Karpas-422 (cell line): ENCODE results near the gene ANKUB1. TPM values are rescaled to one million over a fixed set of nuclear protein-coding genes. Genes with fewer than 3 reads are reported as not detected.
A peak's percentile ranks its signal among the peaks of the same experiment; 100 is the strongest.

Source experiments
- DNase-seq: peaks from one replicate; pipeline ENCODE4 v3.0.0-alpha.2; 2015
- H2AFZ ChIP-seq: fragments of 200-600 bp; sonication (generic); 2 replicates; pipeline ENCODE4 v1.6.1; 2014; ENCODE audit warnings: antibody characterized with exemption, low read length, mixed read lengths
- H3K27ac ChIP-seq: fragments of 200-600 bp; sonication (generic); 2 replicates; pipeline ENCODE4 v1.5.1; 2014; ENCODE audit warnings: mild to moderate bottlenecking, low read length, moderate library complexity
- H3K27me3 ChIP-seq: fragments of 200-600 bp; sonication (generic); 2 replicates; pipeline ENCODE4 v1.6.1; 2014; ENCODE audit warnings: low read length, mixed read lengths
- H3K36me3 ChIP-seq: fragments of 200-600 bp; sonication (generic); 2 replicates; pipeline ENCODE4 v1.6.1; 2014; ENCODE audit warnings: low read length, mixed read lengths; ENCODE audit not compliant: insufficient read depth
- H3K4me1 ChIP-seq: fragments of 200-600 bp; sonication (generic); 2 replicates; pipeline ENCODE4 v1.6.1; 2014; ENCODE audit warnings: mild to moderate bottlenecking, low read length, mixed read lengths
- H3K4me2 ChIP-seq: fragments of 200-600 bp; sonication (generic); 2 replicates; pipeline ENCODE4 v1.6.1; 2014; ENCODE audit warnings: low read length, low read depth, mild to moderate bottlenecking; ENCODE audit not compliant: poor library complexity, severe bottlenecking
- H3K4me3 ChIP-seq: fragments of 200-600 bp; sonication (generic); 2 replicates; pipeline ENCODE4 v1.5.1; 2014; ENCODE audit warnings: mild to moderate bottlenecking, antibody characterized with exemption, low read length, mixed read lengths
- H3K79me2 ChIP-seq: fragments of 200-600 bp; sonication (generic); 2 replicates; pipeline ENCODE4 v1.6.1; 2014; ENCODE audit warnings: mild to moderate bottlenecking, low read length, mixed read lengths
- H3K9ac ChIP-seq: fragments of 200-600 bp; sonication (generic); 2 replicates; pipeline ENCODE4 v1.6.0; 2014; ENCODE audit warnings: low read length
- H3K9me2 ChIP-seq: fragments of 200-600 bp; sonication (generic), shearing (Covaris generic); replicated peaks from 2 replicates; pipeline ENCODE4 v1.6.0; 2014; ENCODE audit warnings: mild to moderate bottlenecking, low read length, moderate library complexity; ENCODE audit not compliant: insufficient read depth
- H3K9me3 ChIP-seq: fragments of 300-700, 200-600 bp; sonication (generic); 2 replicates; pipeline ENCODE4 v1.6.1; 2014; ENCODE audit warnings: low read length, mixed read lengths
- H4K20me1 ChIP-seq: fragments of 200-600 bp; sonication (generic); 2 replicates; pipeline ENCODE4 v1.6.1; 2014; ENCODE audit warnings: mild to moderate bottlenecking, antibody characterized with exemption, low read length, low read depth; ENCODE audit not compliant: insufficient read depth
- total RNA-seq: library from RNA; depleted of rRNA; stranded (reverse); fragments of >200 nt; shearing (Covaris generic); gene quantifications from 2 replicates; pipeline ENCODE4 v1.2.3, GENCODE V29; 2014; ENCODE audit warnings: low replicate concordance

Gene ANKUB1
- total RNA-seq, 1 experiment from 2014 or later = not detected

GRCh38 chr3:149783576-149783975, 8.8 kb downstream of the ANKUB1 start:
- H3K9me3 ChIP-seq = no peaks in the 10 kb centered on the region
- H4K20me1 ChIP-seq = no peaks in the 10 kb centered on the region
- no peak overlapping the region for H3K27ac ChIP-seq
- H3K4me2 ChIP-seq = no peak overlapping the region
- no peaks in the 10 kb centered on the region for H3K36me3 ChIP-seq
- no peak overlapping the region for H2AFZ ChIP-seq
- H3K4me1 ChIP-seq = peaks cover 20% of the 10 kb centered on the region
- H3K79me2 ChIP-seq = no peaks in the 10 kb centered on the region
- H3K9me2 ChIP-seq = no peaks in the 10 kb centered on the region
- H3K9ac ChIP-seq = no peak overlapping the region
- no peak for DNase-seq
- no peak overlapping the region for H3K4me3 ChIP-seq
- no peaks in the 10 kb centered on the region for H3K27me3 ChIP-seq

GRCh38 chr3:149781741-149782140, 10.6 kb downstream of the ANKUB1 start:
- no peaks in the 10 kb centered on the region for H3K27me3 ChIP-seq
- peak overlapping the region; percentile 5; the same call in 1 of the 2 replicates for H3K9ac ChIP-seq
- no peak for DNase-seq
- H4K20me1 ChIP-seq = no peaks in the 10 kb centered on the region
- H3K4me1 ChIP-seq = peaks cover 20% of the 10 kb centered on the region
- peak overlapping the region; percentile 43; the same call in 1 of the 2 replicates for H3K27ac ChIP-seq
- H3K4me3 ChIP-seq = peak overlapping the region; percentile 27; the same call in 1 of the 2 replicates
- H3K9me2 ChIP-seq = no peaks in the 10 kb centered on the region
- no peaks in the 10 kb centered on the region for H3K9me3 ChIP-seq
- peak overlapping the region; percentile 59 for H3K4me2 ChIP-seq
- no peaks in the 10 kb centered on the region for H3K36me3 ChIP-seq
- H2AFZ ChIP-seq = peak overlapping the region; percentile 99
- no peaks in the 10 kb centered on the region for H3K79me2 ChIP-seq

- peak overlapping the region; percentile 99 for H2AFZ ChIP-seq
Measured at GRCh38 chr3:149781211-149781610, 11.1 kb downstream of the ANKUB1 start.

GRCh38 chr3:149777414-149778214, 14.7 kb downstream of the ANKUB1 start:
- no peak overlapping the region for H3K9ac ChIP-seq
- H3K36me3 ChIP-seq = no peaks in the 10 kb centered on the region
- no peaks in the 10 kb centered on the region for H4K20me1 ChIP-seq
- H3K4me1 ChIP-seq = peaks cover 20% of the 10 kb centered on the region
- H3K9me2 ChIP-seq = no peaks in the 10 kb centered on the region
- no peaks in the 10 kb centered on the region for H3K9me3 ChIP-seq
- H3K27ac ChIP-seq = no peak overlapping the region
- no peaks in the 10 kb centered on the region for H3K27me3 ChIP-seq
- no peak overlapping the region for H3K4me3 ChIP-seq
- H3K79me2 ChIP-seq = no peaks in the 10 kb centered on the region
- H2AFZ ChIP-seq = no peak overlapping the region
- H3K4me2 ChIP-seq = no peak overlapping the region
- no peak for DNase-seq

More at GRCh38 chr3:149781211-149781610, 11.1 kb downstream of the ANKUB1 start:
- no peaks in the 10 kb centered on the region for H3K36me3 ChIP-seq
- peak overlapping the region; percentile 5; the same call in 1 of the 2 replicates for H3K9ac ChIP-seq
- no peaks in the 10 kb centered on the region for H3K9me2 ChIP-seq
- H3K27ac ChIP-seq = peak overlapping the region; percentile 43; the same call in 1 of the 2 replicates
- no peaks in the 10 kb centered on the region for H3K9me3 ChIP-seq
- peak; percentile 80 for DNase-seq
- H3K4me3 ChIP-seq = peak overlapping the region; percentile 27
- H3K4me1 ChIP-seq = peaks cover 20% of the 10 kb centered on the region
- H3K79me2 ChIP-seq = no peaks in the 10 kb centered on the region
- no peaks in the 10 kb centered on the region for H3K27me3 ChIP-seq
- H3K4me2 ChIP-seq = peak overlapping the region; percentile 59
- no peaks in the 10 kb centered on the region for H4K20me1 ChIP-seq

- H3K4me2 ChIP-seq = no peak overlapping the region
- no peak overlapping the region for H3K4me3 ChIP-seq
- no peak overlapping the region for H3K27ac ChIP-seq
- no peak overlapping the region for H2AFZ ChIP-seq
- no peaks in the 10 kb centered on the region for H3K79me2 ChIP-seq
- H3K36me3 ChIP-seq = no peaks in the 10 kb centered on the region
- no peaks in the 10 kb centered on the region for H4K20me1 ChIP-seq
- no peaks in the 10 kb centered on the region for H3K9me2 ChIP-seq
- DNase-seq = no peak
- H3K9ac ChIP-seq = no peak overlapping the region
- H3K4me1 ChIP-seq = peaks cover 13% of the 10 kb centered on the region
- H3K9me3 ChIP-seq = no peaks in the 10 kb centered on the region
- no peaks in the 10 kb centered on the region for H3K27me3 ChIP-seq
Measured at GRCh38 chr3:149776170-149776569, 16.2 kb downstream of the ANKUB1 start.

- Histone ChIP-seq H3K4me3 (no peak overlapping the region), H3K9me2 (no peaks in the 10 kb centered on the region), H3K9me3 (no peaks in the 10 kb centered on the region), H3K4me2 (no peak overlapping the region), H3K27ac (no peak overlapping the region), H3K36me3 (no peaks in the 10 kb centered on the region), H4K20me1 (no peaks in the 10 kb centered on the region), H3K4me1 (no peaks in the 10 kb centered on the region), H2AFZ (no peak overlapping the region), H3K27me3 (no peaks in the 10 kb centered on the region), H3K79me2 (no peaks in the 10 kb centered on the region), H3K9ac (no peak overlapping the region)
- DNase-seq = no peak
Measured at GRCh38 chr3:149772861-149773260, 19.5 kb downstream of the ANKUB1 start.

- H3K9me2 ChIP-seq = no peaks in the 10 kb centered on the region
- H3K9ac ChIP-seq = no peak overlapping the region
- peak; percentile 77 for DNase-seq
- no peaks in the 10 kb centered on the region for H3K36me3 ChIP-seq
- no peaks in the 10 kb centered on the region for H3K4me1 ChIP-seq
- H3K4me2 ChIP-seq = no peak overlapping the region
- H3K79me2 ChIP-seq = no peaks in the 10 kb centered on the region
- no peaks in the 10 kb centered on the region for H3K27me3 ChIP-seq
- no peaks in the 10 kb centered on the region for H4K20me1 ChIP-seq
- no peaks in the 10 kb centered on the region for H3K9me3 ChIP-seq
- no peak overlapping the region for H2AFZ ChIP-seq
- H3K27ac ChIP-seq = no peak overlapping the region
- H3K4me3 ChIP-seq = no peak overlapping the region
Measured at GRCh38 chr3:149771652-149772271, 20.6 kb downstream of the ANKUB1 start.

GRCh38 chr3:149770246-149770645, 22.1 kb downstream of the ANKUB1 start:
- Histone ChIP-seq H3K27me3 (no peaks in the 10 kb centered on the region), H3K4me3 (no peak overlapping the region), H3K27ac (no peak overlapping the region), H3K79me2 (no peaks in the 10 kb centered on the region), H2AFZ (no peak overlapping the region), H3K36me3 (no peaks in the 10 kb centered on the region), H3K9me2 (no peaks in the 10 kb centered on the region), H3K9me3 (no peaks in the 10 kb centered on the region), H3K4me2 (no peak overlapping the region), H4K20me1 (no peaks in the 10 kb centered on the region), H3K9ac (no peak overlapping the region), H3K4me1 (no peaks in the 10 kb centered on the region)
- no peak for DNase-seq
